Fibroblast of villous mesenchyme (primary cell): ENCODE data around the gene HDLBP. TPM values are rescaled to one million over a fixed set of nuclear protein-coding genes. Genes with fewer than 3 reads are reported as not detected.

Experiments used
- DNase-seq: peaks from one replicate; pipeline ENCODE4 v3.0.0-alpha.2; 2010; ENCODE audit warnings: low read depth
- H3K4me3 ChIP-seq: 2 replicates; pipeline ENCODE4 v1.5.1; 2011; ENCODE audit warnings: low read depth, mild to moderate bottlenecking, low read length
- total RNA-seq: library from RNA; depleted of rRNA; stranded (reverse); fragments of >200 nt; gene quantifications from 2 replicates; pipeline ENCODE4 v1.2.3, GENCODE V29; 2012
- TF ChIP-seq, protein P1 (sequence below): IDR thresholded peaks from 2 replicates; pipeline ENCODE4 v1.5.1; 2012; ENCODE audit warnings: low read depth, mild to moderate bottlenecking, low read length; ENCODE audit not compliant: insufficient read depth

HDLBP gene
- total RNA-seq, 1 donor, result 1,343 TPM

DNA sequence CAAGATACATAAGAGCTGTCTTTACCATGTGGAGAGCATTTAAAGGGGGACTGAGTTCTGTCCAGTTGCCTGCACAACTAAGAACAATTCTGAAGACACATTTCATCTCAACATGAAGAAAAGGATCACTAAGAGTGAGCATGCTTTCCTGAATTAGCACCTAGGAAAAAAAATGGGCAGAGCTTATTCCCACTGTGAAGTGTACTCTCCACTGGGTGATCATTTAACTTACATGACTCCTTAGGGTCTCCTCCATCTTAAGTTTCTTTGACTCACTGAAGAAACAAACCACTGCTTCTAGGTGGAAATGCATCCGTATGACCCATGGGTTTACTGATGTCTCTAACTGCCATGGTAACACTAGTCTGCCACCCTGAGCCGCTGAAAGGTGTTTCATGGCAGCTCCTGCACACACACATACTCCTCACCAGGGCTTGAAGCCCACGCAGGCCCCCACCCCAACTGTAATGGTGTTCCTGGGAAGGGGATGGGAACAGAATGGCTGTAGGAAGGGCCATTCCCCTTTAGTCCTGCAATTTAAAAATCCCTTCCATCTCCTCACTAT lies 27.1 kb downstream of the HDLBP start:
- no peak for DNase-seq
- TF ChIP-seq, protein P1, sequence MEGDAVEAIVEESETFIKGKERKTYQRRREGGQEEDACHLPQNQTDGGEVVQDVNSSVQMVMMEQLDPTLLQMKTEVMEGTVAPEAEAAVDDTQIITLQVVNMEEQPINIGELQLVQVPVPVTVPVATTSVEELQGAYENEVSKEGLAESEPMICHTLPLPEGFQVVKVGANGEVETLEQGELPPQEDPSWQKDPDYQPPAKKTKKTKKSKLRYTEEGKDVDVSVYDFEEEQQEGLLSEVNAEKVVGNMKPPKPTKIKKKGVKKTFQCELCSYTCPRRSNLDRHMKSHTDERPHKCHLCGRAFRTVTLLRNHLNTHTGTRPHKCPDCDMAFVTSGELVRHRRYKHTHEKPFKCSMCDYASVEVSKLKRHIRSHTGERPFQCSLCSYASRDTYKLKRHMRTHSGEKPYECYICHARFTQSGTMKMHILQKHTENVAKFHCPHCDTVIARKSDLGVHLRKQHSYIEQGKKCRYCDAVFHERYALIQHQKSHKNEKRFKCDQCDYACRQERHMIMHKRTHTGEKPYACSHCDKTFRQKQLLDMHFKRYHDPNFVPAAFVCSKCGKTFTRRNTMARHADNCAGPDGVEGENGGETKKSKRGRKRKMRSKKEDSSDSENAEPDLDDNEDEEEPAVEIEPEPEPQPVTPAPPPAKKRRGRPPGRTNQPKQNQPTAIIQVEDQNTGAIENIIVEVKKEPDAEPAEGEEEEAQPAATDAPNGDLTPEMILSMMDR, result no peak
- no peak overlapping the region for H3K4me3 ChIP-seq

DNA sequence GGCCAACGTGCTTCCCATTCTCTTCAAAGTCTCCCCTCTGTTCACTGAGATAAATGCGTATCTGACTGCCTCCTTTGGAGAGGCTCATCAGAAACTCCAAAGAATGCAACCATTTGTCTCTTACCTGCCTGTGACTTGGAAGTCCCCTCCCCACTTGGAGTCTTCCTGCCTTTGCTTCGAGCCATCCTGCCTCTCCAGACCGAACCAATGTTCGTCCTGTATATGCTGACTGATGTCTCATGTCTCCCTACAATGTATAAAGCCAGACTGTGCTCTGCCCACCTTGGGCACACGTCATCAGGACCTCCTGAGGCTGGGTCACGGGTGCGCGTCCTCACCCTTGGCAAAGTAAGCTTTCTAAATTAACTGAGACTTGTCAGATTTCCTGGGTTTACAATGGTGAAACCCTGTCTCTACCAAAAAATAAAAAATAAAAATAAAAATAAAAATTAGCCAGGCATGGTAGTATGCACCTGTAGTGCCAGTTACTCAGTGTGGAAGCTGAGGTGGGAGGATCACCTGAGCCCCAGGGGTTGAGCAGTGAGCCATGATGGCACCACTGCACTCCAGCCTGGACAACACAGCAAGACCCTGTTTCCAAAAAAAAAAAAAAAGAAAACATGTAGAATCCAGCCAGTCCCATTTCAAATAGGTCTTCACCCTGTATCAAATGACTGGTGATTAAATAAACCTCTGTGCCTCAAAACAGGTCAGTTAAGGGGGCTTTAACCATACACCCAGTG lies 29.0 kb downstream of the HDLBP start:
- H3K4me3 ChIP-seq, result no peak overlapping the region
- TF ChIP-seq, protein P1, result no peak
- no peak for DNase-seq

DNA sequence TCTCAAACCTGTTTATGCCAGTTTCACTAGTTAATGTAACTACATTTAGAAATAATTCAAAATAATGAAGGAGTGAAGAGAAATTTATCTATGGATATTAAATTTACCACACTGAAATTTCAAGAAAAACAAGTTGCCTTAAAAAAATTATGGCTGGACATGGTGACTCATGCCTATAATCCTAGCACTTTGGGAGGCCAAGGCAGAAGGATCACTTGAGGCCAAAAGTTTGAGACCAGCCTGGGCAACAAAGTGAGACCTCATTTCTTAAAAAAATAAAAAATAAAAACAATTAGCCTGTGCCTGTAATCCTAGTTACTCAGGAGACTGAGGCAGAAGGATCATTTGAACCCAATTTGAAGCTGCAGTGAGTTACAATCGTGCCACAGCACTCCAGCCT lies 29.9 kb downstream of the HDLBP start:
- TF ChIP-seq, protein P1, result no peak
- H3K4me3 ChIP-seq, result no peak overlapping the region
- no peak for DNase-seq

DNA sequence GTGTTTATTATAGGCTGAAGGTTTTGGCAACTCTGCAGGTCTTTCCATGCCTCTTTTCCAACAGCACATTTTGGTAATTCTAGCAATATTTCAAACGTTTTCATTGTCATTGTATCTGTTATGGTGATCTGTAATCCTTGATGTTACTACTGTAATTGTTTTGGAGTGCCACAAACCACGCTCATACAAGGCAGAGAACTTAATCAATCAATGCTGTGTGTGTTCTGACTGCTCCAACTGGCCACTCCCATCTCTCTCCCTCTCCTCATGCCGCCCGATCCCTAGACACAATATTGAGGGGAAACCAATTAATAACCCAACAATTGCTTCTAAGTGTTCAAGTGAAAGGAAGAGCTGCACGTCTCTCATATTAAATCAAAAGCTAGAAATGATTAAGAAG lies 32.9 kb downstream of the HDLBP start:
- no peak overlapping the region for H3K4me3 ChIP-seq
- DNase-seq, result no peak
- TF ChIP-seq, protein P1, result no peak

DNA sequence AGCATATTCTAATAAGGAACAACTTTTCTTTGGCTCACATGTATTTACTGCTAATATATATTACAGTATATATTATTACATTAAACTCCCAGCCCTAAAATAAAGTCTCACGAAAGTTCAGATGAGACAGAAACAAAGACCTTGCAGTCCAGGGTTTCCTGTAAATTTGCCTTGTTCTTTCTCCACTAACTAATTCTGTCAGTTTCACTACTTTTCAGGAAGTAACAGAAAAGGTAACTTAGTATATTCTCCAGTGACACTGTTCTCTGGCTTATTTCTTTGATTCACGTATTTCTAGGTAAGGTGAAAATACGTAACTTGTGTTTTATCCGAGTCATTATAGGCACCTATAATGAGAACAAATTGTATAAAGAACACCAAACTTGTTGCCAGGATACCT lies 35.2 kb downstream of the HDLBP start:
- TF ChIP-seq, protein P1, result no peak
- no peak overlapping the region for H3K4me3 ChIP-seq
- DNase-seq, result no peak

DNA sequence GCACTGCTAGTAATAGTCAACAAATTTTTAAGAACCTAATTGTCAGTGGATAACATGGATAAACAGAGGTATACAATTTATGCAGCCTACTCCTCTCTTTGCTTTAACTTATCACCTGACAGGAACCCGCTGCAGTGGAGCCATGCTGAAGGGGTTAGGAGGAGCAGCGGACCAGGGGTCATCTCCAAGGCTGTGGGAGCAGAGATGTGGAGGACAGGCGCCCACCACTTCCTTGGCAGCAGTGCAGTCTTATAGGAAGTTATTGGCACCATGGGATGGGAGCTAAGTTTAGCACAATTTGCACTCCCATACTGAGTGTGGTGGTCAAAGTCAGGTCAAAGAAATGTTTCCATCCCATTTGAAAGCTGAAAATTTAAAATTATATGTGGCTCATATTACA lies 35.6 kb downstream of the HDLBP start:
- DNase-seq, result no peak
- TF ChIP-seq, protein P1, result no peak
- H3K4me3 ChIP-seq, result no peak overlapping the region
